Limb (tissue), 2 donors: ENCODE measurements around the gene SIL1.
"Not testable (repeated sequence)": the region's sequence is repeated elsewhere in the genome, so short reads cannot be mapped to it uniquely, and the experiment has no call there.

Source experiments
- DNase-seq, 2 donors: peaks; one replicate each; pipeline ENCODE4 v3.0.0-alpha.2; 2016; ENCODE audit errors: extremely low spot score in 2 of 2

SIL1 gene

GRCh38 chr5:139038613-139039305 is 159.4 kb downstream of the SIL1 start:
- DNase-seq, result no peak

- DNase-seq, result no peak
Measured at GRCh38 chr5:139037732-139038131, 160.4 kb downstream of the SIL1 start.

GRCh38 chr5:139036332-139036731 is 161.8 kb downstream of the SIL1 start:
- not testable (repeated sequence) for DNase-seq

GRCh38 chr5:139027150-139027549 is 171.0 kb downstream of the SIL1 start:
- DNase-seq, result no peak

GRCh38 chr5:139025651-139026050 is 172.5 kb downstream of the SIL1 start:
- no peak for DNase-seq

- DNase-seq, result no peak
Measured at GRCh38 chr5:139023286-139023685, 174.9 kb downstream of the SIL1 start.

- no peak for DNase-seq
Measured at GRCh38 chr5:139022528-139022927, 175.6 kb downstream of the SIL1 start.

GRCh38 chr5:139021346-139021745 is 176.8 kb downstream of the SIL1 start:
- DNase-seq, result no peak

GRCh38 chr5:139019880-139020279 is 178.3 kb downstream of the SIL1 start:
- DNase-seq, result no peak

GRCh38 chr5:139019211-139019610 is 179.0 kb downstream of the SIL1 start:
- no peak for DNase-seq

- no peak for DNase-seq
Measured at GRCh38 chr5:139017624-139018023, 180.5 kb downstream of the SIL1 start.

- no peak for DNase-seq
Measured at GRCh38 chr5:139016186-139016585, 182.0 kb downstream of the SIL1 start.

GRCh38 chr5:139014726-139015125 is 183.4 kb downstream of the SIL1 start:
- DNase-seq, result no peak

GRCh38 chr5:139012176-139012575 is 186.0 kb downstream of the SIL1 start:
- DNase-seq, result no peak

GRCh38 chr5:139011156-139011555 is 187.0 kb downstream of the SIL1 start:
- not testable (repeated sequence) for DNase-seq

- no peak for DNase-seq
Measured at GRCh38 chr5:139004374-139005307, 193.5 kb downstream of the SIL1 start.

- no peak for DNase-seq
Measured at GRCh38 chr5:138999674-139000073, 198.5 kb downstream of the SIL1 start.

- no peak for DNase-seq
Measured at GRCh38 chr5:138998521-138998920, 199.6 kb downstream of the SIL1 start.

GRCh38 chr5:138996120-138996519 is 202.0 kb downstream of the SIL1 start:
- no peak for DNase-seq

GRCh38 chr5:138990986-138991590 is 207.1 kb downstream of the SIL1 start:
- no peak for DNase-seq

GRCh38 chr5:138989720-138990119 is 208.4 kb downstream of the SIL1 start:
- DNase-seq, result no peak

GRCh38 chr5:138986186-138986800 is 211.9 kb downstream of the SIL1 start:
- no peak for DNase-seq
